Skeletal muscle cell (primary cell): ENCODE data around the gene TTC19.

Experiments
- DNase-seq: peaks from one replicate; pipeline ENCODE4 v3.0.0-alpha.2; 2010; ENCODE audit warnings: low read depth
- H3K4me3 ChIP-seq: 2 replicates; pipeline ENCODE4 v1.5.1; 2011; ENCODE audit warnings: low read depth, mild to moderate bottlenecking, control low read depth, low read length, moderate library complexity

TTC19 gene, protein sequence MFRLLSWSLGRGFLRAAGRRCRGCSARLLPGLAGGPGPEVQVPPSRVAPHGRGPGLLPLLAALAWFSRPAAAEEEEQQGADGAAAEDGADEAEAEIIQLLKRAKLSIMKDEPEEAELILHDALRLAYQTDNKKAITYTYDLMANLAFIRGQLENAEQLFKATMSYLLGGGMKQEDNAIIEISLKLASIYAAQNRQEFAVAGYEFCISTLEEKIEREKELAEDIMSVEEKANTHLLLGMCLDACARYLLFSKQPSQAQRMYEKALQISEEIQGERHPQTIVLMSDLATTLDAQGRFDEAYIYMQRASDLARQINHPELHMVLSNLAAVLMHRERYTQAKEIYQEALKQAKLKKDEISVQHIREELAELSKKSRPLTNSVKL

DNA sequence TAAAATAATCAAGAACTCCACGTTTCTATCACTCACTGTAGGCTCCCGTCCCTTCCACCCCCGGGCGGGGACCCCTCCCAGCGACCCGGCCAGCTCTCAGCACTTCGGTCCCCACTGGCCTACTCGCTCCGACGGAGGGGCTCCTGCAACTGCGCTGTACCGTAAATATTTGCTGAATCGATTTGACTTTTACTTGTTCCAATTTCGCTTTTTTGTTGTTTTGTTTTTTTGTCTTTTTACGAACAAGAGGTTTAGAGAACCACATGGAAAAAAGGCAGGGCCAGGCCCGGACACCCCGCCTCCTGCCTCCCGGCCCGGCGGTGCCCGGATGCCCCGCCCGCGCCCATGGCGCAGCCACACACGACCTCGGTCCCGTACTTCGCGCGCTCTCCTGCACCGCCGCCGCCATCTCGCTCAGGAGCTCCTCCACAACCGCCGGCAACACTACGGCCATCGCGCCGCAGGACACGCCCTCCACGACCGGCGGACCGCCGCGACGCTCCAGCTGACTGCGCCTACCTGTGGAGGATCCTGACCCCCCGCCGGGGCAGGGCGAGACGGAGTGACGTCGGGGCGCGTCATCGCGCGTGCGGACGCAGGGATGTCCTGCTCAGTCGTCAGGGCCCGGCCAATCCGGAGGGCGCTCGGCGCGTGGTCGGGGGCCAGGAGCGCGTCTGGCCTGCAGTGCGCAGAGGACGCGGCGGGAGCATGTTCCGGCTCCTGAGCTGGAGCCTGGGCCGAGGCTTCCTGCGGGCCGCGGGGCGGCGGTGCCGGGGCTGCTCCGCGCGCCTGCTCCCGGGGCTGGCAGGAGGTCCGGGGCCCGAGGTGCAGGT lies at the start of gene TTC19, which contains the start of gene ZSWIM7:
TSS of gene TTC19 (plus strand) at position 684 of the 833 bp plus-strand sequence. CDS start at position 709, 25 bp downstream.
TSS of gene ZSWIM7 (minus strand) at position 564 of the 833 bp plus-strand sequence. CDS start at position 454, 110 bp downstream.
- peak within 1 kb of the TSS; percentile 82 for H3K4me3 ChIP-seq
- peak; percentile 83 for DNase-seq

DNA sequence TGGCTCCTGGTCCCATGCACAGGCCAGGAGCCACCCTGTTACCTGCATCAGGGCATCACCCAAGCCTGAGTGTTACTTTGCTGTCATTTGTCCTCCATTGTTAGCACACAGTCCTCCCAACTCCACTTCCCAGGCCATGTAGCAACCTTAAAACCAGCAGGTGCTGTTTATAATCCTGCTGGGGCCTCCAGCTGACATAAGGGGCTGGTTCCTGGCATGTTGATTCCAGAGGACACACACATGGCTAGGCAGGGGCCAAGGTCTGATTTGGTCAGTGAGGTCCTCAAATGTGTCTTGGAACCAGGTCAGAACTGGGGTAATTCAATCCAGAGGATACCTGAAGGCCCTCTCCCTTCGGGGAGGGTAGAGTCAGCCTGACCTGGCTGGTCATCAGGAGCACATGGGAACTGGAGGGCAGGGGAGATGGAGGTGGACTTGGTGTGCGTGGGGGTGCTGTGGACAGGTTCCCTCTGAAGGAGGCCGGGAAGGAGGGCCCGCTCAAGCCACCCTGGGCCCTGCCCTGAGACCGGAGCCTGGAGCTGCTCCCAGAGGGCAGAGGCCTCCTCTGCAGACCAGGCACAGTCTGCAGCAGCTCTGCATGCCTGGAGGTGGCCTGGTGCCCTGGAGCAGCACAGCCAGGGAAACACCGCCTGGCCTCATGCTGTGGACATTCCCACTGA lies 48.1 kb upstream of the TTC19 start:
- no peak overlapping the region for H3K4me3 ChIP-seq
- no peak for DNase-seq

DNA sequence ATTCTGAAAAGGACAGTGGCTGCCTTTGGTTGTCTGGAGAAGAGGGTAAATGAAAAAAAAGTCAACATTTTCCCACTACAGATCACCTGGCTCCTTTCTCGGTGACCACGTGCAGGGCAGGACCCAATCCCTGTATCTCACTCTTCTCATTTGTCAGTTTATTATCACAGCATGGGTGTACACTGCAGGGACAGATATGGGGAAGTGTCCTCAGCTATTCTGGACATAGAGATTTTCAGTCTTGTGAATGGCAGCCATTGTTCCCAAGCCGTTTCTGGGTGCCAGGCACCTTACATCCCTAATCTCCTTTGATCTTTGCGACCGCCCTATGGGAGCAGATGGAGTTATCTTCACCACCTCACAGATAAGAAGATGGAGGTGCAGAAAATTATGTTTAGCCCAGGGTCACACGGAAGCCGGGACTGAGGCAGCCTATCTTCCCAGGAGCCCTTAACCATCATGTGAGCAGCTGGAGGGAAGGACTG lies 47.5 kb upstream of the TTC19 start:
- H3K4me3 ChIP-seq = no peak overlapping the region
- no peak for DNase-seq

DNA sequence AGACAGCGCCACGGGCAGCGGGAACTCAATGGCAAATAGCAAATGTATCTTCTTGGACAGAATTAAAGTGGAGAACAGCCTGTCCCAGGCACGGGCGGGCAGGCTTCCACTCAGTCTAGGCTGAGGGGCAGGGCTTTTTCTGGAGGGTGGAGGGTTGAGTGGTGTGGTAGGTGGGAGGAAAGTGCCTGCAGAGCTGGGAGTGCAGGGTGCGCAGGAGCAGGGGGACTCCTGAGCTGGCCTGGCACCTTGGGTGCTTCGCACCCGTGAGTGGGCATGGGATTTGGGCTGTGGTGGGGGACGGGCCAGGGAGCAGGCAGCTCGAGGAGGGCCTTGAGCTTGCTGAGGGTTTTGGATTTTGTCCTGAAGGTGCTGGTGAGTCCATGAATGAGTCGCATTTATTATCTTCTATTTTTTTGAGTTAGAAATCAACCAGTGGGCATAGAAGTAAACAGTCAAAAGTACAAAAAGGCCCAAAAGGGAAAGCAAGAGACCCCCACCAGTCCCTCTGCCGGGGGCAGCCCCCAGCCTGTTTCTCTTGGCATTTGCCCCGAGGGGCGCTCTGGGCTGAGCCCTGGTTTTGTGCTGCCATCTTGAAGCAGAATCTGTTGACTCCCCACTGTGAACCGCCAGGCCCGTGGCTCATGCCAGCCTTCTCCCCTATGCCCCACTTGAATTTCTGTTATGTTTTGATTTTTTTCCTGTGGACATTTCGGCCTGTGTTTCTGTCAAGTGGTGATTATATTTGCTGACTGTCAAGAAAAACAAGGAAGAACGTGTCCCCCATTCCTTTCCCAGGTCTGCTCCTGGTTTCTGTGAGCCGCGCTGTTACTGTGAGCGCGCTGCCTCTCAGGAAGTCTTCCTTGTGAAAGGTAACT lies 46.5 kb upstream of the TTC19 start:
- no peak for DNase-seq
- no peak overlapping the region for H3K4me3 ChIP-seq

DNA sequence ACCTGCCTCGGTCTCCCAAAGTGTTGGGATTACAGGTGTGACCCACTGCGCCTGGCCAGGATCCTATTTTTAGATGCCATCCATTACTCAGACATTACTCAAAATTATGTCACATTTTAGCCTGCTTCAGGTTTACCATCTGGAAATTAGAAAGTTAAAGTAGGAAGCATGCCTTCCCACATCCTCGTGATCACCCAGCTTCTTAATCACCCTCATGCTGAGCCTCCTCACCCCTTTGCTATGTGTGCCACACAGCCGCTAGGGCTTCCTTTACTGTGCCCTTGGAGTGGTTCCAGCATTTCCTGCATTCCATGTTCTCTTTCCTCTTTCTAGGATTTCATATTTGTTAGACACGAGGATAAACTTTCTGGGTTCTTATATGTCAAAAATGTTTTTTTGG lies 45.4 kb upstream of the TTC19 start:
- DNase-seq = no peak
- H3K4me3 ChIP-seq = no peak overlapping the region

DNA sequence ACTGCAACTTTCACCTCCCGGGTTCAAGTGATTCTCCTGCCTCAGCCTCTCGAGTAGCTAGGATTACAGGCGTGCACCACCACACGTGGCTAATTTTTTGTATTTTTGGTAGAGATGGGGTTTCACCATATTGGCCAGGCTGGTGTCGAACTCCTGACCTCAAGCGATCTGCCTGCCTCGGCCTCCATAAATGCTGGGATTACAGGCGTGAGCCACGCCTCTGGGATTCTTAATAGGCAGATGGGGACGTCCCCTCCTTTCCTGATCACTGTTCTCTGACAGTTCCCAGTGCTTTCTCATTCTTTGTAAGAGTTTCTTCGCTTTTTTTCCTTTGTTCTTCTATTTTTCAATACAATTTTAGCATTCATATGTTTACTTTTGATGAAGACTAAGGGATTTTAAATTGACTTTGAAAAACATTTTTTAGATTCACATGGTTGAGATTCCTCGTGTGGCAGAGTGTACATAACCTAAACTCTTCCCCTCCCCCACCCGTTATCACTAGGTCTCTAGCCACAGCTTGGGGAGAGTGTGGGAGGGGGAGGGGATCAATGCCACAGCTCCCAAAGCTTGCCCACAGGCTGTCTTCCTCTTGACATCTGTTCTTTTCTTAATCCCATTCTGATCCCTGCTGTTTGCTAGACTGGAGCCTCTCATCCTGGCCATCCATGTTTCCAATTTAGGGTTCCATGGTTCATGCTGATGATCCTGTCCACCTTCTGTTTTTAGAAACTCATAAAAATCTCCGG lies 43.7 kb upstream of the TTC19 start:
- no peak for DNase-seq
- no peak overlapping the region for H3K4me3 ChIP-seq

DNA sequence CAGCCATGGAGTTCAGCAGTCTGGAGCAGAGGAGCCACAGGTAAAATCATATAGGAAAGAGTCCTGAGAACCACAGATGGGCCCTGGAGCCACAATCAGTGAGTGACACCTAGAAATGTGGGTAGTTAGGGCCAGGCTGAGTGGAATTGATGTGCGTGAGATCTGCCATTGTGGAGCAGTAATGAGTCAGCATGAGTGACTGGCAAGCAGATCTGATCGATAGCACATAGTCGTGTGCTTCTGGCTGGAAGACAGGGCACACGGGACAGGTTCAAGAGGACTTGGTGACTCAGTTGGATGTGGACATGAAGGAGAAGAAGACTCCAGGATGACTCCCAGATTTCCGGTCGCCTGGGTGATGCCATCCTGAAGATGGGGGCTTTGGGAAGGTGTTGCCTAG lies 42.4 kb upstream of the TTC19 start:
- H3K4me3 ChIP-seq = no peak overlapping the region
- no peak for DNase-seq

DNA sequence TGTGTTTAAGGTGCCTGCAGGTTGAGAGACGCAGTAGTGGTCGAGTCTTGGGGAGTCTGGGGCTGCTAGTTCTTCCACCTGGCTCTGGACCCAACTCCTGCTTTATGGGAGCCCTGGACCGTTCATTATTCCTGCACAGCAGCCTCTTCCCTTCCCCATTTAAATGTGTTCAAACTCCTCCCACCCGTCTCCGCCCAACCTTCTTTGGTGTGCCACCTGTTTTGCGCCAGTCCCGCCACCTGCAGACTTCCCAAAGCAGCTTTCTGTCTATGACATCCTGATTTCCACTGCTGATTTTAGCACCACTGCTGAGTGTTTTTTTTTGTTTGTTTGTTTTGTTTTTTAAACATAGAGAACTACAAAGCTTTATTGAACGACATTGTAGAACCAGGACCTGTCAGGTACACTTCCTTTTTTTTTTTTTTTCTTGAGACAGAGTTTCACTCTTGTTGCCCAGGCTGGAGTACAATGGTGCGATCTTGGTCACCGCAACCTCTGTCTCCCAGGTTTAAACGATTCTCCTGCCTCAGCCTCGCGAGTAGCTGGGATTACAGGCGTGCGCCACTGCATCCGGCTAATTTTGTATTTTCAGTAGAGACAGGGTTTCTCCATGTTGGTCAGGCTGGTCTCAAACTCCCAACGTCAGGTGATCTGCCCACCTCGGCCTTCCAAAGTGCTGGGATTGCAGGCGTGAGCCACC lies 41.9 kb upstream of the TTC19 start:
- DNase-seq = no peak
- no peak overlapping the region for H3K4me3 ChIP-seq

DNA sequence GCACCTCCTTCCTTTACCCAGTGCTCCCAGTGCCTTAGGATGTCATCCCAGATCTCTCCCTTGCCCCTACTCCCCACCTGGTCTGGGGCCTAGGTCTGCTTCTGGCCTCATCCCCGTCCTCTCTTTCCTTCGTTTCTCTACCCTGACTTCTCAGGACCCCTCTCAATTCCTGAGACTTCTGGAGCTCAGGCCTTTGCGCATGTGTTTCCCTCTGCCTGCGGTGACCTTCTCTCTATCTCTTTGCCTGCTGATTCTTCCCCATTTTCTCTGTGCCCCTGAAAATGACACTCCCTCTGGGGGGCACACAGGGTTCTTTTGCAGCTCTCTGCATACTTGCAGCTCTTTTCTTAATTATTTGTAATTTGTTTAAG lies 41.2 kb upstream of the TTC19 start:
- no peak overlapping the region for H3K4me3 ChIP-seq
- DNase-seq = no peak

DNA sequence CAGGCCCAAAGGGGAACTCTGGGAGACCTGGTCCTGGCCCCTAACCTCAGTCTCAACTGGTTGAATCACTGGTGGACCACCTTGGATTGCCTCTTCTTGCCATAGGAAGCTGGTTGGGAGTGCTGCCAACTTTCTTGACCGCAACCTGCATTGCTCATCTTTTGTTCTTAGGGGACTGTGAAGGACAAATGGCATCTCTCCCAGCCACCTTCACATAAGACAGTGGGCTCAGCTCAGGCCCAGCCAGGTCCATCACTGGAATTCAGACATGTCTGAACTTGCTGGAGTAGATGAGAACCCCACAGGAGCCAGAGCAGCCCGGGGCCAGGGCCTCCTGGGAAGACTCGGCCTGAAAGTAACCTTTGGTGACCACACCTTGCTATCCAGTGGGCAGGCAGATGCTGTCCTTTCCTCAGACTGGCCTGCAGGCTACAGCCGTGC lies 35.9 kb upstream of the TTC19 start:
- DNase-seq = no peak
- no peak overlapping the region for H3K4me3 ChIP-seq

DNA sequence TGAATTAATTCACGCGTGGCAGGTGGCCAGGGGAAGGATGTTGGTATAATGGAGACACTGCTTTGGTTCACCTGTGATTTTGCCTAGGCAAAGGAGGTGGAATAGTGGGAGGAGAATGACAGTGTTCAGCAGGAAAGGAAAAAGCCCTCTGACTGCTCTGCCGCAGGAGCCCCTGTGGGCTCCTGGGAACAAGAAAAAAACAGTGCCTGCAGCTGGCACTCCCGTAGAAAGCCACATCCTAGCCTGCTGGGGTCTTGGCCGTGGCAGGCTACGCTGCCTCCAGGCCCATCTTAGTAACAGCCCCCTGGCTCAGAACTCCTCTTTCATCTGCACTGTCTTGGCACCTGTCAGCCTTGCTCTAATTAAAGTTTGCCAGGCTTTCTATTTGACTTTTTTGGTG lies 34.1 kb upstream of the TTC19 start:
- no peak for DNase-seq
- no peak overlapping the region for H3K4me3 ChIP-seq

DNA sequence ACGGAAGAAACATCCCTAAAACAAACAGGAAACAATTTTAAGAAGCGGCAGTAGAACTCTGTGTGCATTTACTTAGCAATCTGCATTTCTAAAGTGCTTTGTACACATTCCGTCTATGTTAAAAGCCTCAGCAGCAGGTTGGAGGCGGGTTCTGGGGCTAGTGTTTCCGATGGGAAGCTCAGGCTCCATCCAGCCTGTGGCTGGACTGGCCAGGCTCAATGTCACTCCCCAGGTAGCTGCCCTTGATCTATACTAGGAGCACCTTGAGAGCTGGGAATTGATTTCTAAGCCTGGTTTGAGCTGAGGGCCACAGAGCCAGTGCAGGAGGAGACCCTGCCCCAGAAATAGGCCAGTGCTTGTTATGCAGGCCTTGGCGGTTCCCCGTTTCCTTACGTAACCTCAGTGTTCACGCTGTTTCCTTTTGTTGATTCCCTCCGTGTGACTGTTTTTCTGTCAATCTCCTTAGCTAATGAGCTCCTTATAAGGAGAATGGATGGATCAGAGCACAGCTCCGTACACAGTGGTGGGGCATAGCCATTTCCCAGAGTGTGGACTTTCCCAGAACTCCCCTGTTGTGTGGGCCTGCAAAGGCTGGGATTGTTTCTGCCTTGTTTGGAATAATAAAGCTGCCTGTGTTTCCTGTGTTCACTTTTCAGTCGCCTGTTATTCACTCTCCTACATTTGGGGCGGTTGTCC lies 33.3 kb upstream of the TTC19 start:
- no peak overlapping the region for H3K4me3 ChIP-seq
- no peak for DNase-seq

DNA sequence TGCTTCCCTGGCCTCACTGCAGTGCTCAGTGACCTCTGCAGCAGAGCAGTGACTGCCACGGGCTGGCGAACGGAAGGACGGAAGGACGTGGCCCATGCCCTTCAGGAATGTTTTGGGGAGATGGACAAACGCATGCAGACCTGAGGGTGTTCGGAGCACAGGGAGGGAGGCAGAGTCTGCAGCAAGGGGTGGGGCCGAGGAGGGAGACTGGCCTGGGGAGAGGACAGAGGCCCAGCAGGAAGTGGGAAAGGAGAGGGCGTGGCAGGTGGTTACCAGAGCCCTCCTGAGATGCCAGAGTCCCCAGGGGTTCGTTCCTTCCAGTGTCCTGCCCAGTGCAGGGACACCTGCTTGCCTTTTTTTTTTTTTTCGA lies 32.8 kb upstream of the TTC19 start:
- no peak overlapping the region for H3K4me3 ChIP-seq
- no peak for DNase-seq

DNA sequence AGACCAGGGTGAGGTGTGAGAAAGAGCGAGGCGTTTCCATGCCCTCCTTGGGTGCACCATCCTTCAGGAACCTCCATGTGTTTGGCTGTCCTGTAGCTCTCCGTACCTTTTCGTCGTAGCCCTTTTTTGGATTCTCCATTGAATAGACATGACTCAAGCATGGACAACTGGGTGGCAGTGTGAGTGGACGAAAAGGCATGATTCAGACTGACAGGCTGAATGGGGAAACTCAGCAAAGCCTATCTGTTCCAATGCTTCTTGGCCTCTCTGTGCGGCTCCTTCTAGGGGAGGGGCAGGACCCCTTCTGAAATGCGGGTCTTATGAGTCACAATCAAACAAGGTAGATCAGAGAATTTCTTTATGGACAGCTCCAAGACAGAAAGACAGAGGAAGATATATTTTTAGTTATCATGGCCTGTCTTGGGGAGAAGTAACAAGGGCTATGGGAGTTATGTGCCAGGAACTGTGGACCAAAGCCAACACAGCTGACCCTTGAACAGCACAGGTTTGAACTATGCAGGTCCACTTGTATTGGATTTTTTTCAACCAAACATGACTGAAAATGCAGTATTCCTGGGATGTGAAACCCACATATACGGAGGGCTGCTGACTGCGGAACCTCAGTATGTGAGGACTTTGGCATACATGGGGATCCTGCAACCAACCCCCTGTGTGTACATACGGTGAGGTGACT lies 31.8 kb upstream of the TTC19 start:
- no peak overlapping the region for H3K4me3 ChIP-seq
- no peak for DNase-seq

DNA sequence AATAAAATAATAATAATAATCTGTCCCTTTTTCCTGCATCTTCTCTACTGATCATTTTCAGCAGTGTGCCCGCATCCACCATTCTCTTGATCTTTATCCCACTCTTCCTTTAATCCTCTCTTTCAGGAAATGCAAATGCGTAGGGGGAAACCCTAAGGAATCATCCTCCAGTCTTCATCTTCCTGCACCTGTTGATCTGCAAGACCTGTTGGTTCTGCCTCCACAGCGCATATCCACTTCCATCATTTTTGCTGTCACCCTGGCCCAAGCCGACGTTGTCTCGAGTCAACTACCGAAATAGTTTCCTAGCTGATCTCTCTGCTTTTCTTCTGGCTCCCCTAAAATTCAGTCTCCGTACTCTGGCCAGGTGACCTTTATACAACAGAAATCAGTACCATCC lies 30.2 kb upstream of the TTC19 start:
- H3K4me3 ChIP-seq = no peak overlapping the region
- DNase-seq = no peak

DNA sequence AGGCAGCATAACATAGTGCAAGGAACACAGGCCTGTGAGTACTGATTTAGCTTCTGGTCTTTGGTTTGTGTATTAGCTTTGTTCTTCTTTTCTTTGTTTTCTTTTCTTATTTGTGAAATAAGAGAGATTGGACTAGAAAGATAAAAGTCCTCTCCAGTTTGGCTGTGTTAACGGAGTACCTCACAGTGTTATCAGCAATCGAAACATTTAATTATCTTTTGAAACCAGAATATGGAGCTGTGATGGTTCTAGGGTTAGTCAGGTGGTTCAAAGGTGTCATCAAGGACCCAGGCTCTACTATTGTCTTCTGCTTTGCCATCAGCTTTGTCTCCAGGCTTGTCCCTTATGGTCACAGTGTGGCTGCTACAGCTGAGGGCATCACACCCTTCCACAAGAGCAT lies 29.1 kb upstream of the TTC19 start:
- no peak overlapping the region for H3K4me3 ChIP-seq
- DNase-seq = no peak
